Upper lobe of right lung (tissue), 1 donor: Measurements from ENCODE around the gene NHSL2. TPM values are rescaled to one million over a fixed set of nuclear protein-coding genes. Genes with fewer than 3 reads are reported as not detected.

Experiments
- ATAC-seq: fragments of 200-7000 bp; cut with Tn5 transposase; one replicate; pipeline ENCODE4 v1.9.1; 2020; ENCODE audit warnings: mild to moderate bottlenecking, moderate library complexity
- DNase-seq: peaks from one replicate; pipeline ENCODE4 v3.0.0-alpha.2; 2020
- H3K27ac ChIP-seq: fragments of 200-600 bp; one replicate; pipeline ENCODE4 v1.8.0; 2022
- H3K27me3 ChIP-seq: fragments of 200-600 bp; one replicate; pipeline ENCODE4 v1.8.0; 2022; ENCODE audit warnings: mild to moderate bottlenecking
- H3K36me3 ChIP-seq: fragments of 200-600 bp; one replicate; pipeline ENCODE4 v1.8.0; 2022
- H3K4me1 ChIP-seq: fragments of 200-600 bp; one replicate; pipeline ENCODE4 v1.8.0; 2022
- H3K4me3 ChIP-seq: fragments of 200-600 bp; one replicate; pipeline ENCODE4 v1.8.0; 2022; ENCODE audit warnings: mild to moderate bottlenecking
- H3K9me3 ChIP-seq: fragments of 200-600 bp; one replicate; pipeline ENCODE4 v1.8.0; 2022
- CTCF ChIP-seq: fragments of 200-600 bp; IDR thresholded peaks from one replicate; pipeline ENCODE4 v1.8.0; 2022; ENCODE audit warnings: antibody characterized with exemption
- intact Hi-C: fragments of 100-400 bp; cut with DNase I; formaldehyde crosslinking; loops from one replicate; pipeline ENCODE4 v1.11.0; 2022
- total RNA-seq: library from RNA; stranded (reverse); fragmentation: NEBNext Ultra II Directional; extraction: Animal tissue kit (Norgen Biotek cat#: 25700); gene quantifications from one replicate; pipeline ENCODE4 v1.2.1, GENCODE V29; 2021
- donor health status: DM: no; HTN: yes; CAD: no; lungs with severe emphysema.

Gene NHSL2
- total RNA-seq, 1 donor from 2014 or later = 17.3 TPM

GRCh38 chrX:71923516-71923915, 12.9 kb downstream of the NHSL2 start:
- Histone ChIP-seq H3K4me1 (no peaks in the 10 kb centered on the region), H3K9me3 (no peaks in the 10 kb centered on the region), H3K36me3 (no peaks in the 10 kb centered on the region), H3K27ac (no peak overlapping the region), H3K4me3 (no peak overlapping the region), H3K27me3 (no peaks in the 10 kb centered on the region)
- no peak for DNase-seq
- intact Hi-C loops = no loop called here
- TF ChIP-seq CTCF = no peak
- no peak for ATAC-seq

GRCh38 chrX:71927040-71927439, 16.4 kb downstream of the NHSL2 start:
- TF ChIP-seq CTCF = no peak
- Histone ChIP-seq H3K27ac (no peak overlapping the region), H3K36me3 (no peaks in the 10 kb centered on the region), H3K9me3 (no peaks in the 10 kb centered on the region), H3K4me3 (no peak overlapping the region), H3K4me1 (no peaks in the 10 kb centered on the region), H3K27me3 (no peaks in the 10 kb centered on the region)
- intact Hi-C loops = no loop called here
- ATAC-seq = no peak
- DNase-seq = no peak

- H3K4me3 ChIP-seq = no peak overlapping the region
- no peak overlapping the region for H3K27ac ChIP-seq
- H3K9me3 ChIP-seq = no peaks in the 10 kb centered on the region
- ATAC-seq (no peak), DNase-seq (no peak)
- H3K36me3 ChIP-seq = no peaks in the 10 kb centered on the region
- TF ChIP-seq CTCF = no peak
- no peaks in the 10 kb centered on the region for H3K4me1 ChIP-seq
- intact Hi-C loops = no loop called here
- no peaks in the 10 kb centered on the region for H3K27me3 ChIP-seq
Observed at GRCh38 chrX:71928856-71929255, 18.2 kb downstream of the NHSL2 start.

GRCh38 chrX:71930298-71930697, 19.7 kb downstream of the NHSL2 start:
- Histone ChIP-seq H3K27me3 (no peaks in the 10 kb centered on the region), H3K4me3 (no peak overlapping the region), H3K36me3 (no peaks in the 10 kb centered on the region), H3K4me1 (no peaks in the 10 kb centered on the region), H3K9me3 (no peaks in the 10 kb centered on the region), H3K27ac (no peak overlapping the region)
- intact Hi-C loops = no loop called here
- DNase-seq (no peak), ATAC-seq (no peak)
- TF ChIP-seq CTCF = no peak

- ATAC-seq (no peak), DNase-seq (no peak)
- no peak overlapping the region for H3K27ac ChIP-seq
- TF ChIP-seq CTCF = no peak
- no peaks in the 10 kb centered on the region for H3K4me1 ChIP-seq
- H3K4me3 ChIP-seq = no peak overlapping the region
- H3K27me3 ChIP-seq = no peaks in the 10 kb centered on the region
- no peaks in the 10 kb centered on the region for H3K9me3 ChIP-seq
- intact Hi-C loops = no loop called here
- H3K36me3 ChIP-seq = no peaks in the 10 kb centered on the region
Observed at GRCh38 chrX:71935476-71935875, 24.8 kb downstream of the NHSL2 start.

GRCh38 chrX:71936632-71937031, 26.0 kb downstream of the NHSL2 start:
- DNase-seq (no peak), ATAC-seq (no peak)
- Histone ChIP-seq H3K27ac (no peak overlapping the region), H3K9me3 (no peaks in the 10 kb centered on the region), H3K36me3 (no peaks in the 10 kb centered on the region), H3K4me1 (no peaks in the 10 kb centered on the region), H3K27me3 (no peaks in the 10 kb centered on the region), H3K4me3 (no peak overlapping the region)
- TF ChIP-seq CTCF = no peak
- intact Hi-C loops = no loop called here
